GM21786 (cell line): ENCODE data around the gene KCNS3.

ENCODE experiments used
- ATAC-seq: cut with Tn5 transposase; IDR thresholded peaks from one replicate; pipeline ENCODE4 v1.9.1; 2021; ENCODE audit not compliant: unreplicated experiment

KCNS3 gene

DNA sequence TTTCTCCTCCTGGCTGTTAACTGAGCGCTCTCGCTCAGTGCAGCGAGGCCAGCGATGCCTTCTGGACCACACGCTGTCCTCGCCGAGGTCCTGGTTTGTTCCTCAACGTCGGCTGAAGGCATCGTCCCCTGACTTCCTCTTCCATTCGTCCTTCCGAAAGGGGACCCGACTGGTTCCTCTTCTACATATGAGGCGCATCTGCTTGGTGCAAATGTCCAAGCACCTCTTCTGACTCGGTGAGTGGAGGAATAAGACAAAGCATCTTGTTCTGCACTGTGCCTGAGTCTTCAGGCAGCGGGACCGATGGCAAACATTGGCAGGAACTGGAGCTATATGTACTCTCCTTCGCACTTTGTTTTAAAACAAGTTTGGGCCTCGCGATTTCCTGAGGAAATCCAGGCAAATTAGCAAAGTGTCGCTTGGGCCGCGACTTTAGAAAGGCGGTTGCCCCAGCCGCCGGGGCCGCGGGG lies 621 bp upstream of the KCNS3 start:
- ATAC-seq, result peak; percentile 17

DNA sequence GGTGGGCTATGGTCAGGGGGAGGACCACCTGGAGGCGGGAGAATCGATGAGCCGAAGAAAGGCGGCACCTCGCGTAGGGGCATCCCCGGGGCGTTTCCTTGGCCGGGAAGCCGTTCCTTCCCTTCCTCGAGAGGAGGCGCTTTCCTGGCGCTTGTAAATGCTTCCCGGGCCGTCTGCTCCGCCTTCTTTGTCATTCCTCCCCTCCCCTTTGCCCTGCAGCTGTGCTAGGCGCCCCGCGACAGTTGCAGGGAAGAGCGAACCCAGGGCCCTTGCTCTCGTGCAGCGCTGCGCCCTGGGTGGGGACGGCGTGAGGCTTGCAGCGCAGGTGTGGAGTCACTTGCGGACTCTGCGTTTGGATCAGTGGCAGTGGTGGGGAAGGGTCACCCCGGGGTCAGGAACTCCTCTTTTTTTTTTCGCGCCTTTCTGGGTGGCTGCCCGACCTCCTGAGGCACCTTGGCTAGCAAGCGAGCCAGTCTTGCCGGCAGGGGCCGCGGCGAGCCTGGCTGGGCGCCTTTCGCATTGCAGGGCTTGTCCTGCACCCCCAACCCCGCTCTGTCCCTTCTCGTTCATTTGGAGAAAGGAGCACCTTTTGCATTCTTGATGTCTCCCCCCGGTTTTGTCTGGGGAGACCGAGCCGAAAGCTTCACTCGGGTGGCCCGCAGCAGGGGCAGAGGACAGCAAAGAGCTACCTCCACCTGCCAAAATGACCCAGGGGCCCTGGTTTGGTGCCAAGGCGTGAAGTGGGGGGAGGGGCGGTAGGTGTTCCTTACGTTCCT lies 858 bp downstream of the KCNS3 start:
- ATAC-seq, result peak; percentile 21

DNA sequence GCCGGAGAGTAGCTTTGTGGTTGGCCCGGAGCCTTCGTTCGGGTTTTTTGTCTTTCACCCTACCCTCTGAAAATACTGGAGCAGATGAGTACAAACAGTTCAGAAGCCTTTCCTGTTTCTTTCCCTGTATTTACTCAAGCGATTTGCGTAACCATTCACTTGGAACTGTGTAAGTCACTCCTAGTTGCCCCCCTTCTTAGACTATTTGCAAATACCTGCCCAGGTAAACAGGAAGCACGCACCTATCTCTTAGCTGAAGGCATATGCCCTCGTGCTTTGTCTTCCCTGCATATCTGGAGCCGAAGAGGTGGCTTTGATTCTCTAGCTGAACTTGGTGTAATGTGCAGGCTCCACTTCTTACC lies 1.4 kb downstream of the KCNS3 start:
- no peak for ATAC-seq

DNA sequence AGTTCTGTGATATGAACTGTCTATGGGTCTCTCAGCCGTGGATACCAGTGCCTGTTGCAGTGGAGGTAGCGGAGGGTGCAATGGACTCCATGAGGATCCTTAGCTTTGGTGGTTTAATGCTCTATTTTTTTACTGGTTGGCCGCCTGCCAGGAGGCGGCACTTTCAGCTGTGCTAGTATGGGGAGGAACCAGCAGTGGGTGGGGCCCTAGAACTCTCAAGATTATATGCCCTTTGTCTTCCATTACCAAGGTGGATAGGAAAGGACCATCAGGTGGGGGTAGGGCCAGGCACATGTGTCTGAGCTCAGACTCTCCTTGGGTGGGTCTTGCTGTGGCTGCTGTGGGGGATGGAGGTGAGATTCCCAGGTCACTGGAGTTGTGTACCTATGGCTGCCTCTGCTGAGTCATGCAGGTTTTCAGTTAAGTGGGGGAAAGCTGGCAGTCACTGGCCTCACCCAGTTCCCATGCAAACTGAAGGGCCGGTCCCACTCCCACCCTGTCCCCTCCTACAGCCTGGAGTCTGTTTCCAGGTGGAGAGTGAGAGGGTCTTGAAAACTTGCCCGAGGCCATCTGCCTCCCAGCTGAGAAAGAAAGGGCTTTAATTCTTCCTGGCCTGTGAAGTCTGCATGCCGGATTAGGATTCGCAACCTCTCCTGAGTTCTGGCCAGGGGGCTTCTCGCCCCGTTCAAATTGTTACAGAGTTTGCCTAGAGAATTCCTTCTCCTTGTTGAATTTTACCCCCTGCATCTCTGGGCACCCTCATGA lies 14.5 kb downstream of the KCNS3 start:
- no peak for ATAC-seq

DNA sequence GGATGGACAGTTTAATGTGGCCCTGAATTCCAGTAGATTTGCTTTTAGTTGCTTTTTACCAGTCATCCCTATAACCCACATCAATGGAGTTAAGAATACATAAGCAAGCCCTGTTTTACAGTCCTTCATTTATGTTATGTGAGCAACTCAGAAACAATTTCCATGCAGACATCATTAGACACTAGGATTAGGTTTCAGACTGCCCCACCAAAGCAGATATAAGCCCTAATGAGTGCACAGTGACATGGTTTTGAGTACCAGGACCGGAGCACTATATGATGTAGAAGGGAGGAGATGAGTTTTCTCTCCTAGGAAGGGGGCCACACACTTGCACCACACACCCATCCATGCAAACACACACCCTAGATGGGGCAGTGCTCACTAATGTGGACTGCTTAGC lies 15.5 kb downstream of the KCNS3 start:
- no peak for ATAC-seq

DNA sequence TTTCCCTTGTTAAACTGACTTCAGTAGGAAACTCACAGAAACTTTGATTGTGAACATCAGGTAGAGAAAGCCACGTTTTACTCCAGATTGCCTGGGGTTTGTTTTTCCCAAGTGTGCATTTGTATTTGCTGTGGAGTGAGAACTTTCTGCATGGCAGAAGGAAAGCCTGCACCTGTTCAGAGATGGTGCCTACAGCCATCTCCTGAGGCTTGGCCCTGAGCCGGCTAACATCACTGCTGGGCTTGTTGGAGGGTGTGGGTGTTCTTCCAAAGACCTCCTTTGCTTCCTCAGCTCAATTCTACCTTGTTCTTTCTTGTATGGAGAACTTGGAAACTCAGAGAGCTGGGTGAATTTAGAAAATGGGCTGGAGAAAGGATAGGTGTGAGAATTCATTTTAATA lies 16.1 kb downstream of the KCNS3 start:
- ATAC-seq, result no peak

DNA sequence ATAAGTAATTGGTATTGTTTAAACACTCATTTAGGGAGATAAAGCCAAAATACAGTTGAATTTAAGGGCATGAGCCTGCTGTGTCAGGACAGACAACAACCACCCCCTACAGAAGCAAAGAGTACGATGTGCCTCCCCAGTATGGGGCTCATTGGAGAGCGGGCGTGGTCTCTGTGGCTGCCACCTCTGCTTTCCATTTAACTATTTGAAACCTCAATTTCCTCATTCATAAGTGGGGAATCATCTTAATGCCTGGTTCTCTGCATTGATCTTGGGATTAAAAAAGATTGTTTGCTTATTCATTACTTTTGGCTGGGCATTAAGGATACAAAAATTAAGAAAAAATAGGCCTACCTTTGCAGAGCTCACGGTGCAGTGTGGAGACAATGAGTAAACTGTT lies 21.4 kb downstream of the KCNS3 start:
- no peak for ATAC-seq

DNA sequence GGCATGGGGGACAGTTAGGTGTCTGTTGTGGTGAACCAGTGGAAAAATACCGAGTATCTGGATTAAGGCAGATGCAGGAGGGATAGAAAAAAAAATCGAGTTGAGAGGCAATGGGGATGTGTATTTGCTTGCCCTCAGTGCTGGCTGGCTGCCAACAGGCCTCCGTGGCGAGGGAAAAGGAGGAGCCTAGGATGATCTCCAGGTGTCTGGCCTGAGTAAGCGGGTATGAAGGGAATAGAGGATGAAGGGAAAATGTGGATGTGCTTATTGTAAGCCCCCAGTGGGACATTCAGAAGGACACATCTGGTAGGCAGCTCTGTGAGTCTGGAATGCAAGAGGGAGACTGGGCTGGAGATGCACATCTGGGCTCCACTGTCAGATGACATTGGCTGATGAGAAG lies 22.8 kb downstream of the KCNS3 start:
- ATAC-seq, result no peak

DNA sequence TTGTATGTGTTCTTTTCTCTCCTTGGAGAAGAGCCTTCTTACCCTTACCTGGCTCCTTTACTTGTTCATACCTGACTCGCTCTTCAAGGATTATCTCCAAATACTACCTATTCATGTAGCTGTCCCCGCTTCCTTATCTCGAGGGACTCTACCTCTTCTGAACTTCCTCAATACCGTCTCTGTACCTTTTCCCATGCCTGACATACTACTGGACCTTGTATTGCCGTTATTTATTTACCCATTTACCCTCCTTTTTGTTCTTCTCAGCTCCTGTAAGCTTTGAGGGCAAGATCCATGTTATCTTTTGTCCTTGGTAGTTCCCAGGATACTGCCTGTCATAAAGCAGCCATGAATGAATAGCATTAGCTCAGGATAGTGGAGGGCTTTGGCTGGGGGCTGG lies 32.5 kb downstream of the KCNS3 start:
- ATAC-seq, result no peak

DNA sequence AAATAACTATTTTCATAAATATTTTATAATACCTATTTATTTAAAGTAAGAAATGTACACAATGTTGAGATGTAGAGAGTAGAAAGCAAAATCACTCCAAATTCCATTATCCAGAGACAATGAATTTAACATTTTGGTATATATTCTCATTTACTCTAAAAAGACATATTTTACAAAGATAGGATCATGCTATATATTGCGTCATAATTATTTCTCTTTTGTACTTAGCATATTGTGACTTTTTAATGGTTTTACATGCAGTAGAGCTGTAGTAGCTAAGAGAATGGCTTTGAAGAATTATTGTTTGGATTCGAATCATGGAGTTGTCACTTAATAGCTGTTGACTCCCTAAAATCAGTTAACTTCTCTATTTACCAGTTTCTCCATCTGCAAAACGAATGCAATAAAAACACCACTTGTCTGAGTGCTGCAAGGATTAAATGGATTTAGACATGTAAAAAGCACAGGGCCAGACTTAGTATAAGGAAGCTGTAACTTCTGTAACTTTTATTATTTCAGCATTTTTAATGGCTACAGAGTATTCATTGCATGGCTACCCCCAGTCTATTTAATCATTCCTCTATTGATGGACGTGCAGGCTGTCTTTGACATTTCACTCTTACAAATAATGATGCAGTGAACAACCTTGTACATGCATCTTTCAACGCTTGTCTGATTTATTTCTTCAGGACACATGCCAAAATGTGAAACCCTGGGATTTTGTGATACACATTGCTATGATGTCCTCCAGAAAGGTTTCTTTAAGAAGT lies 33.2 kb downstream of the KCNS3 start:
- no peak for ATAC-seq

DNA sequence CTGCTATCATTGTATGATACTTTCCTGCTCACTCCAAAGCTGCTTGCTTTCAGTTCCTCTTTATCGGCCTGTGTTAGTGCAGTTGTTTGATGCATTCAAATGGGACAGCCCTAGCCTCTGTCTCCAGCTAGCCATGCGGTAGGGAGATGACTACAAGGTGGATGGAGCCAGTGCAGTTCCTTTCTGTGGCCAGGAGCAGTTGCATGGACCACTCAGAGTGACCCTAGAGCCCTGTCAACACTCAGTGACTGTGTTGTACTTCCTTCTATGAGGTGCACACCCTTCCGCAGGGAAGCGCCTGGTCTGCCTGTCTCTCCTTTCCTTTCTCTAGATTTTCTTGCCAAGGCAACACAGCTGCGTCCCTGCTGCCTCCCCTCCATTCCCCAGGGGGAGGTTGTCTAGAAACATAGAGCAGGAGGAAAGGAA lies 33.8 kb downstream of the KCNS3 start:
- ATAC-seq, result peak; percentile 99

DNA sequence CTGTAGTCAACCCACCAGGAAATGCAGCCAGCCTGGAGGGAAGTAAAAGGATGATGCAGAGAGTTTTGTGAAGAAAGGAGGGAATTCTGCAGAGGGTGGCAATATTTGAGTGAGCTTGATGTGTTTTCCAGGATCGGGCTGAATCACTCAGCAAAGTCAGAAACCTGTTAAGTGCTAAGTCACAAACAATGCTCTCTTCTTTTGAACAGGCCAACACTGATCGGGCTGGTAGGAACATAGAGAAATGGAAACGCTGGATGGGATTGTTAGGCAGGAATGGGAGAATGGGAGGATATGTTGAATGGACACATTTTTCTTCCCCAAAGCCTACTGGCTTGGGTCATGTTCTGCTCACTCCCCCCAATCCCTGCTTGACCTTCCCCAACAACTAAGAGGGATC lies 36.6 kb downstream of the KCNS3 start:
- ATAC-seq, result no peak

DNA sequence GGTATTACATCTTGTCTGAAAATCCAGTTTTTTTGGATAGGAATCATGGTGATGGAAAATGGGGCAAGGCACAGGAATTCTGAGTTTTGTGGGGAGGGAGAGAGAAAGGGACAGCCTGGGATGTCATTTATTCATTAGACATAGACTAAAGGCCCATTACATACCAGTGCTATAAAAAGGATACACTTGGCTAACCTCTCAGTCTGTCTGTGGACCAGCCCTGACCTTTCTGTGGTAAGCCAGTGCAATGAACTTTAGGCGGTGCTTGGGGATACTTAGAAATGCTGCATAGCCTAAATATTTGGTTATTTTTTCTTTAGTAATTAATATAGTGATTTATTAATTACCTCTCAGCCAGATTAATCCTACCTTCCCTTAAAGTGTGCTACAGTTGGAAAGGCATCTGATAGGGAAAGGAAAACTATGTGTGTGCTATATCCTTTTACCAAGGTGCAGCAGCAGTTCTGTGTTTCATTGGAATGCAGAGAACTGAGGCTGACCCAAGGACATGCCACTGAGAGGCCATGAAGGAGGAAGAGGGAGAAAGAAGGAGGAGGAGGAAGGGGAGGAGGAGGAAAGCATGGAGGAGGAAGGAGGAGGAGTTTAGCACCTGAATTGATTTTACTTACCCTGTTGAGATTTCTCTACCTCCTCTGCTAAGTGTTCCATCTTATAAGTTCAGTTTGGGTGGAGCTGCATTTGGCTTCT lies 37.5 kb downstream of the KCNS3 start:
- ATAC-seq, result no peak

DNA sequence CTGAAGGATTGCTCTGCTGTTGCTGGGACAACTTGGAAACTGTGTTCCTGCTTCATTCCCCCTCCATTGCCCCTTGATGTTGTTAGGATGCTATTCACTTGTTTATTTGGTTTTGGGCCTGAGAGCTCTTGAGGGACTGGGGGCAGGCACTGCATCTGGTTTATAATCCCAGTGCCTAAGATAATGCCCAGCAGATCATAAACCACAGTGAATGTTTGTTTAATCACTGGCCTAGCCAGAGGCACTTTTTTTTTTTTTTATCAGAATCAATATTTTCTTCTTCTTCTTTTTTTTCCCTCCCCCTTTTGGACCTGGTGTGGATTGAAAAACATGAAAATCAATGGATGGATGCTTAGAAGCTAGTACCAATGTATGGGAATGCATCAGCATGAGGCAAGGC lies 38.1 kb downstream of the KCNS3 start:
- no peak for ATAC-seq

DNA sequence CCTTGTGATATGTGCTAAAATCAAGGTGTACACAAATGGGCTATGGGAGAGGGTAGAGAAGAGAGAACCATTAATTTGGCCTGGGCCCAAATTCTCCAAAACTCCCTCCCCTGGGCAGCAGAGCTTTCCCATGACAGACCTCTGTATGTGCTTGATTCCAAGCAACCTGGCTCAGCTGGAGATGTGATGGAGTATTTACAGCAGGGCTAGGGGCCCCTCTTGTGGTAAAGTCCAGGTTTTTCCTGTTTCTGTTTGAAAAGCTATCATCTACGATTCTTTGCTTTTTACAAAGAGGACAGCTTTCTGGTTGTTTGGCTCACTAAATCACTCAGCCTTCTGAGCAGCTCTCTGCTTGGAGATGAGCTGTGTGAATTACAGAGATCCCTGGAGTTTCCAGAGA lies 40.3 kb downstream of the KCNS3 start:
- no peak for ATAC-seq

DNA sequence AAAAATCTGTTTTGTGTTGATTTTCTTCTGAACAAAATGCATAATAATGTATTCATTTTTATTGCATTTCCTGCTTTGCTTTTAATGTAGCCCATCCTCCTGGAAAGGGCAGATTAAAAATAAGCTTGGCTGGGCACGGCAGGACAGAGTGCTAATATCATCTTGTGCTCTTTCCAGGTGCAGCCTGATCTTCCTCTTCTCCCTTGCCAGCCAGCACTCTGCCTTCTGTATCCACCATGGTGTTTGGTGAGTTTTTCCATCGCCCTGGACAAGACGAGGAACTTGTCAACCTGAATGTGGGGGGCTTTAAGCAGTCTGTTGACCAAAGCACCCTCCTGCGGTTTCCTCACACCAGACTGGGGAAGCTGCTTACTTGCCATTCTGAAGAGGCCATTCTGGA lies 52.3 kb downstream of the KCNS3 start:
- ATAC-seq, result no peak

DNA sequence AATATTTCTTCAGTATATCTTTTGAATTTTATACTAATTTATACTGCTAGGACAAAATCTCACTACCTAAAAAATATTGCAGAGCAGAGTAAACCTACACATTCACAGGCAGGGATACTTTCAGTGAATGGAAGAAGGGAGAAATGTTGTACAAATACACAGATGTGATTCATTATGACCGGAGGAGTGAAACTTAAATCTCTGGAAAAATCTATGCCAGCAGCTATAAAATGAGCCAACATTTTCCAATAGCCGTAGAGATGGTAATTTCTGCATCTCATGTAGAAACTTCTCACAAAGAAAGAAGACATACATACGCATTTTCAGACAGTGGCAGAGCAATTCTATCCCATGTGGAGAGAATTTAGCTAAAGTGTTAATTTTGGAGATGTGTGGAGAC lies 54.8 kb downstream of the KCNS3 start:
- no peak for ATAC-seq

DNA sequence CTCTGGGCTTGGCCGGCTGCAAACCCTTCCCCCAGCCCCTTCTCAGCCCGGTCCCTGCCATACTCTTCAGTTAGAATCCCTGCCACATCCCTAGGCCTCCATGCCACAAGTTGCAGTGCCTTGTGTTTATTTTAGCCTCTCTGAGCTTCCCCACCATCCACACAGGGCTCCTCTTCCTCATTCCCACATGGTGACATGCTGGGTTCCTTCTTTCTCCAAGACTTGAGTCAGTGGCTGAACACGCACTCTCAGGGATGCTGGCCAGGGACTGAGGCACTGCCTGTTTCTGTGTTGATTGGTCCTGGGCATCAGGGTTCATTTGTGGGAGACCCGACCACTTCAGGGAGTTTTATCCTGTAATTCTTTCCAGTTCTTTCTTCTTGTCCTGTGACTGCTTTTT lies 56.3 kb downstream of the KCNS3 start:
- no peak for ATAC-seq

DNA sequence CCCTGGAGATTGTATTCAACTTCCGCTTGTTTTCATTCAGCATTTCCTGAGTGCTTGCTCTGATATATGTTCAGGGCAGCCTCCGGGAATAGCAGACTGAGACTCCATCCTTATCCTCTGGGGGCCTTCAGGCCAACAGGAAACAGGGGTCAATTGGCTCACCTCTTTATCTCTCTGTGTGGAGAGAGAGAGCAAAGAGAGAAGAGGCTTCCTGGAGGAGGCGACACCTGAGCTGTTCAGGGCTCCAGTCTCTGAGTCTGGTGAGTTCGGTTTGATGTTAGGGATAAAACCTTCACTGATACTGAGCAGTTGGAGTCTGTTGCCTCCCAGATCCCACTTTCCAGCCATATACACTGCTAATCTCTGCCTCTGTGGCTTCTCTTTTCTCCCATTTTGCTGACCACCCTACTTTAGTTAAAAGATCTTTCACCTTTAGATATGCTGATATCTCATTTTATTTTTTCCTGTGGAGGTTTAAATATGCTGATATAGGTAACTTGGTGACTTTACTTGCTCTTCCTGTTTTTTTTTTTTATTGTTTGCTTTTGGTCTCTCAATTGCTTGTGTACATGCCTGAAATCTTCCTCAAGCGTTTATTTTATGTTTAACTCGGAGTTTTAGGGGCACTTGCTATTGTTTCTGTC lies 56.9 kb downstream of the KCNS3 start:
- no peak for ATAC-seq

DNA sequence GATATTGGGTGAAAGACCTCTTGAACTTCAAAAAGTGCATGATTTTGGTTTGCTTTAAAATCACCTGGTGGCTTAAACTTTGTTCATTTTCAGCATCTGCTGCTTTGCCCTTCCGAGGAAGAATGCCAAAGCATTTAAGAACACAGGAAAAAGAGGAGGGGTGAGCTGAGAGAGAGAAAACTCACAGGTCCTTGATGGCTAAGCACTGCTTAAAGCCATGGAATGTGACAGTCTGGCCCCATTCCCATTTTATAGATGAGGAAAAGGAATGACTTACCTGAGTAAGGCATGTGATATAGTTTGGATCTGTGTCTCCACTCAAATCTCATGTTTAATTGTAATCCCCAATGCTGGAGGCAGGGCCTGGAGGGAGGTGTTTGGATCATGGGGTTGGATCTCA lies 58.1 kb downstream of the KCNS3 start:
- ATAC-seq, result no peak
